RPMI7951 (cell line): ENCODE data around the gene CERK. TPM values are rescaled to one million over a fixed set of nuclear protein-coding genes. Genes with fewer than 3 reads are reported as not detected.

Experiments
- DNase-seq: peaks from one replicate; pipeline ENCODE4 v3.0.0-alpha.2; 2012; ENCODE audit warnings: low read depth
- total RNA-seq: library from RNA; depleted of rRNA; stranded (reverse); fragments of >200 nt; shearing (Covaris generic); gene quantifications from 2 replicates; pipeline ENCODE4 v1.2.3, GENCODE V29; 2014

CERK gene
- total RNA-seq, 1 experiment from 2014 or later, result 24.0 TPM

GRCh38 chr22:46732513-46732912 lies 5.5 kb downstream of the CERK start:
- DNase-seq, result no peak

GRCh38 chr22:46732041-46732379 lies 6.0 kb downstream of the CERK start:
- no peak for DNase-seq

- no peak for DNase-seq
Observed at GRCh38 chr22:46731246-46732040, 6.6 kb downstream of the CERK start.

- DNase-seq, result no peak
Observed at GRCh38 chr22:46730568-46731245, 7.3 kb downstream of the CERK start.

GRCh38 chr22:46728470-46728869 lies 9.6 kb downstream of the CERK start:
- DNase-seq, result no peak

GRCh38 chr22:46727813-46728364 lies 10.2 kb downstream of the CERK start:
- no peak for DNase-seq

GRCh38 chr22:46726986-46727317 lies 11.1 kb downstream of the CERK start:
- no peak for DNase-seq

GRCh38 chr22:46726066-46726985 lies 11.7 kb downstream of the CERK start:
- DNase-seq, result no peak

GRCh38 chr22:46725096-46725495 lies 13.0 kb downstream of the CERK start:
- no peak for DNase-seq

GRCh38 chr22:46723882-46724281 lies 14.2 kb downstream of the CERK start:
- DNase-seq, result no peak

- DNase-seq, result no peak
Observed at GRCh38 chr22:46721501-46722085, 16.5 kb downstream of the CERK start.

GRCh38 chr22:46719921-46720320 lies 18.1 kb downstream of the CERK start:
- DNase-seq, result no peak

- DNase-seq, result no peak
Observed at GRCh38 chr22:46714550-46714949, 23.5 kb downstream of the CERK start.

- DNase-seq, result no peak
Observed at GRCh38 chr22:46712288-46712687, 25.8 kb downstream of the CERK start.

GRCh38 chr22:46710806-46711205 lies 27.2 kb downstream of the CERK start:
- no peak for DNase-seq

- no peak for DNase-seq
Observed at GRCh38 chr22:46708766-46709330, 29.2 kb downstream of the CERK start.

- no peak for DNase-seq
Observed at GRCh38 chr22:46707827-46708570, 30.1 kb downstream of the CERK start.

- DNase-seq, result no peak
Observed at GRCh38 chr22:46707305-46707704, 30.7 kb downstream of the CERK start.

- DNase-seq, result no peak
Observed at GRCh38 chr22:46706060-46706459, 32.0 kb downstream of the CERK start.

- DNase-seq, result no peak
Observed at GRCh38 chr22:46703996-46704370, 34.1 kb downstream of the CERK start.
